22Rv1 (cell line): Measurements from ENCODE around the gene PRR13.
"Not testable (repeated sequence)": the region's sequence is repeated elsewhere in the genome, so short reads cannot be mapped to it uniquely, and the experiment has no call there.

ENCODE experiments used
- ZFX ChIP-seq: fragments of 450-650 bp; IDR thresholded peaks from 2 replicates; pipeline ENCODE4 v1.6.1; 2017; ENCODE audit warnings: antibody characterized with exemption, borderline replicate concordance
- TF ChIP-seq, protein P1 (sequence below): fragments of 450-650 bp; IDR thresholded peaks from 2 replicates; pipeline ENCODE4 v1.5.1; 2017; ENCODE audit warnings: mild to moderate bottlenecking

DNA sequence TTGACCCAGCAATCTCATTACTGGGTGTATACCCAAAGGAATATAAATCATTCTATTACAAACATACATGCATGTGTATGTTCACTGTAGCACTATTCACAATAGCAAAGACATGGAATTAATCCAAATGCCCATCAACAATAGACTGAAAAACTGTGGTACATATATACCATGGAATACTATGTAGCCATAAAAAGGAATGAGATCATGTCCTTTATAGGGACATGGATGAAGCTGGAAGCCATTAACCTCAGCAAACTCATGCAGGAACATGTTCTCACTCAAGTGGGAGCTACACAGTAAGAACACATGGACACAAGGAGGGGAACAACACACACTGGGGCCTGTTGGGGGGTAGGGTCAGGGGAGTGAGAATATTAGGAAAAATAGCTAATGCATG, 2.0 kb upstream of the PRR13 start:
- TF ChIP-seq, protein P1, sequence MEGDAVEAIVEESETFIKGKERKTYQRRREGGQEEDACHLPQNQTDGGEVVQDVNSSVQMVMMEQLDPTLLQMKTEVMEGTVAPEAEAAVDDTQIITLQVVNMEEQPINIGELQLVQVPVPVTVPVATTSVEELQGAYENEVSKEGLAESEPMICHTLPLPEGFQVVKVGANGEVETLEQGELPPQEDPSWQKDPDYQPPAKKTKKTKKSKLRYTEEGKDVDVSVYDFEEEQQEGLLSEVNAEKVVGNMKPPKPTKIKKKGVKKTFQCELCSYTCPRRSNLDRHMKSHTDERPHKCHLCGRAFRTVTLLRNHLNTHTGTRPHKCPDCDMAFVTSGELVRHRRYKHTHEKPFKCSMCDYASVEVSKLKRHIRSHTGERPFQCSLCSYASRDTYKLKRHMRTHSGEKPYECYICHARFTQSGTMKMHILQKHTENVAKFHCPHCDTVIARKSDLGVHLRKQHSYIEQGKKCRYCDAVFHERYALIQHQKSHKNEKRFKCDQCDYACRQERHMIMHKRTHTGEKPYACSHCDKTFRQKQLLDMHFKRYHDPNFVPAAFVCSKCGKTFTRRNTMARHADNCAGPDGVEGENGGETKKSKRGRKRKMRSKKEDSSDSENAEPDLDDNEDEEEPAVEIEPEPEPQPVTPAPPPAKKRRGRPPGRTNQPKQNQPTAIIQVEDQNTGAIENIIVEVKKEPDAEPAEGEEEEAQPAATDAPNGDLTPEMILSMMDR, result not testable (repeated sequence)
- TF ChIP-seq ZFX, result not testable (repeated sequence)
